IPS-18c (cell line): ENCODE data around the gene MBP.
"Not testable (repeated sequence)": the region's sequence is repeated elsewhere in the genome, so short reads cannot be mapped to it uniquely, and the experiment has no call there.

Experiments used
- H3K4me3 ChIP-seq: 2 replicates; pipeline ENCODE4 v1.7.0; 2013; ENCODE audit warnings: low read depth, mild to moderate bottlenecking, low read length, moderate library complexity; ENCODE audit not compliant: insufficient read depth
- H3K9me3 ChIP-seq: one replicate; pipeline ENCODE4 v1.6.1; 2013; ENCODE audit warnings: mild to moderate bottlenecking, low read length, moderate library complexity; ENCODE audit not compliant: control insufficient read depth, insufficient read depth

Gene MBP

GRCh38 chr18:77018650-77019049 lies 113.9 kb downstream of the MBP start:
- not testable (repeated sequence) for H3K9me3 ChIP-seq, H3K4me3 ChIP-seq

- H3K9me3 ChIP-seq: no peaks in the 10 kb centered on the region
- no peak overlapping the region for H3K4me3 ChIP-seq
Measured at GRCh38 chr18:77017355-77017754, 115.2 kb downstream of the MBP start.

- no peak overlapping the region for H3K4me3 ChIP-seq
- no peaks in the 10 kb centered on the region for H3K9me3 ChIP-seq
Measured at GRCh38 chr18:77016936-77017335, 115.6 kb downstream of the MBP start.

- Histone ChIP-seq H3K9me3 (no peaks in the 10 kb centered on the region), H3K4me3 (no peak overlapping the region)
Measured at GRCh38 chr18:77015771-77016710, 116.5 kb downstream of the MBP start.

GRCh38 chr18:77015169-77015568 lies 117.4 kb downstream of the MBP start:
- Histone ChIP-seq H3K4me3 (no peak overlapping the region), H3K9me3 (no peaks in the 10 kb centered on the region)

- Histone ChIP-seq H3K9me3 (no peaks in the 10 kb centered on the region), H3K4me3 (no peak overlapping the region)
Measured at GRCh38 chr18:77014538-77014937, 118.0 kb downstream of the MBP start.

GRCh38 chr18:77013811-77014521 lies 118.6 kb downstream of the MBP start:
- no peak overlapping the region for H3K4me3 ChIP-seq
- H3K9me3 ChIP-seq: no peaks in the 10 kb centered on the region

GRCh38 chr18:77012806-77013541 lies 119.6 kb downstream of the MBP start:
- Histone ChIP-seq H3K4me3 (no peak overlapping the region), H3K9me3 (peaks cover 2% of the 10 kb centered on the region)

GRCh38 chr18:77012120-77012519 lies 120.5 kb downstream of the MBP start:
- peaks cover 2% of the 10 kb centered on the region for H3K9me3 ChIP-seq
- H3K4me3 ChIP-seq: no peak overlapping the region

- peaks cover 2% of the 10 kb centered on the region for H3K9me3 ChIP-seq
- H3K4me3 ChIP-seq: no peak overlapping the region
Measured at GRCh38 chr18:77009675-77010074, 122.9 kb downstream of the MBP start.

- H3K4me3 ChIP-seq: no peak overlapping the region
Measured at GRCh38 chr18:77008576-77009315, 123.8 kb downstream of the MBP start.

GRCh38 chr18:77008006-77008405 lies 124.6 kb downstream of the MBP start:
- Histone ChIP-seq H3K9me3 (peaks cover 2% of the 10 kb centered on the region), H3K4me3 (no peak overlapping the region)

More at GRCh38 chr18:77008576-77009315, 123.8 kb downstream of the MBP start:
- peaks cover 2% of the 10 kb centered on the region for H3K9me3 ChIP-seq

- Histone ChIP-seq H3K4me3 (no peak overlapping the region), H3K9me3 (peaks cover 2% of the 10 kb centered on the region)
Measured at GRCh38 chr18:77007251-77007650, 125.3 kb downstream of the MBP start.

GRCh38 chr18:77006305-77007175 lies 126.0 kb downstream of the MBP start:
- no peak overlapping the region for H3K4me3 ChIP-seq
- peaks cover 2% of the 10 kb centered on the region for H3K9me3 ChIP-seq

- Histone ChIP-seq H3K4me3 (no peak overlapping the region), H3K9me3 (peaks cover 2% of the 10 kb centered on the region)
Measured at GRCh38 chr18:77005651-77006195, 126.9 kb downstream of the MBP start.
